GM12873 (cell line): ENCODE results near the gene C2CD3.

Experiments
- CTCF ChIP-seq: IDR thresholded peaks from 2 replicates; pipeline ENCODE4 v1.5.1; 2012; ENCODE audit warnings: low read depth, mild to moderate bottlenecking, moderate library complexity, low read length, control low read depth; ENCODE audit not compliant: insufficient read depth; ENCODE audit errors: missing control alignments

Gene C2CD3

GRCh38 chr11:73980001-73980961 lies 190.5 kb downstream of the C2CD3 start:
- TF ChIP-seq CTCF, result no peak

- TF ChIP-seq CTCF, result no peak
Observed at GRCh38 chr11:73978576-73979086, 192.2 kb downstream of the C2CD3 start.

- TF ChIP-seq CTCF, result no peak
Observed at GRCh38 chr11:73977856-73978519, 192.8 kb downstream of the C2CD3 start.

GRCh38 chr11:73976451-73977151 lies 194.2 kb downstream of the C2CD3 start:
- TF ChIP-seq CTCF, result no peak

GRCh38 chr11:73975479-73975757 lies 195.4 kb downstream of the C2CD3 start:
- TF ChIP-seq CTCF, result no peak

GRCh38 chr11:73974604-73975478 lies 196.0 kb downstream of the C2CD3 start:
- TF ChIP-seq CTCF, result no peak
